Ascending aorta (tissue), 2 donors: ENCODE results near the gene CLDN15. TPM values are rescaled to one million over a fixed set of nuclear protein-coding genes. Genes with fewer than 3 reads are reported as not detected.
"Not testable (repeated sequence)": the region's sequence is repeated elsewhere in the genome, so short reads cannot be mapped to it uniquely, and the experiment has no call there.

Experiments
- DNase-seq, 2 donors: peaks; one replicate each; pipeline ENCODE4 v3.0.0-alpha.2; 2019; ENCODE audit warnings: low spot score in 2 of 2
- H3K27ac ChIP-seq, 2 donors: fragments of 200-600 bp; sonication (generic); one replicate each; pipeline ENCODE4 v1.5.1; 2016 to 2017; ENCODE audit warnings: mild to moderate bottlenecking in 1 of 2
- H3K27me3 ChIP-seq: fragments of 200-600 bp; sonication (generic); one replicate; pipeline ENCODE4 v1.5.1; 2017
- H3K36me3 ChIP-seq, 2 donors: fragments of 200-600 bp; sonication (generic); one replicate each; pipeline ENCODE4 v1.5.1; 2016
- H3K4me1 ChIP-seq, 2 donors: fragments of 200-600 bp; sonication (generic); one replicate each; pipeline ENCODE4 v1.5.1; 2016 to 2017; ENCODE audit warnings: mild to moderate bottlenecking in 1 of 2
- H3K4me3 ChIP-seq, 2 donors: fragments of 200-600 bp; sonication (generic); one replicate each; pipeline ENCODE4 v1.5.1; 2016 to 2017; ENCODE audit warnings: mild to moderate bottlenecking in 1 of 2
- H3K9me3 ChIP-seq, 2 donors: fragments of 200-600 bp; sonication (generic); one replicate each; pipeline ENCODE4 v1.5.1; 2016
- CTCF ChIP-seq, 3 experiments: fragments of 200-600 bp in 2 of 3; fragments of 450-650 bp in 1 of 3; sonication (generic) in 2 of 3; IDR thresholded peaks; one replicate each; pipeline ENCODE4 v1.5.1; 2016 to 2019; ENCODE audit warnings: antibody characterized with exemption in 3 of 3, mild to moderate bottlenecking in 1 of 3, moderate library complexity in 1 of 3
- intact Hi-C: fragments of 100-400 bp; cut with DNase I; formaldehyde crosslinking; loops from one replicate; pipeline ENCODE4 v1.15.1; 2023
- total RNA-seq: library from RNA; depleted of rRNA; stranded (reverse); fragments of >200 nt; gene quantifications from one replicate; pipeline ENCODE4 v1.1.0, GENCODE V29; 2016

CLDN15 gene
- total RNA-seq, 1 donor from 2014 or later: 27.7 TPM

DNA sequence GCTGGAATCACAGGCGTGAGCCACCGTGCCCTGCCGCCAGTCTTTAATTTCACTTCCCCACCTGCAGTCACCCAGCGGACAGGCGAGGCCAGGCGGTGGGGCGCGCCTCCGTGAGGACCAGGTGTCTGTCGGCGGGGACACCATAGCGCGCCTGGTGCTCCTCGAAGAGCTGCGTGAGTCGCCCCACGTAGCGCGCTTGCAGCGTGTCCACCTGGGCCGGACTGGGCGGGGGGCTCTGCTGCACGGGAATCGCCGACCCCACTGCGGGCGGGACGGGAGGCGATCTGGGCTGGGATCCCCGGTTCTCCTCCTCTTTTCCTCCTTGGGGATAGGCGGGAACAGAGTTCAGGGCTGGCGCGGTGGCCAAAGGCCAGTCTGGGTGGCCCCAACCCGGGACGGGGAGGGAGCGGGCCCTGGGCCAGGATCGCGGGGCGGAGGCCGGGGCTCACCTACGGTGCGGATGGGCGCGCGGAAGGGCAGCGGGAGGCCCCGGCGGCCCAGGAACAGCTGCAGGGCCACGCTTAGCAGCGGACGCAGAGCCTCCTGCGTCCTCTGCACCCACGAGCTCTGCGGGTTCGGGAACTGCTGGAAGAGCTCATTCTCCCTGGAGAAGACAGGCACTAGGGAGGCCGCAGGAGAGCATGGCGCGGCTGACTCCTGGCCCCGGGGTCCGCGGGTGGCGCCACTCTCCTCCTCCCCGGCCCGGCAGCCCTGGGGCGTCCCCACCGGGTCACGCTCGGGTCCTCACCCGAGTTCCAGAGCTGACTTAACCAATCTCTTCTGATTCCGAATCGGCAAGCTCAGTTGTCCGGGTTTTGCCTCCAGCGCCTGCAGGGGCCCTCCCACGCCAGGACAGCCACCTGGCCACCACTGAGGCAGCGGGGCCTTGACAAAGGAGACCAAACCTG lies 35.7 kb downstream of the CLDN15 start:
- Histone ChIP-seq H3K4me1 (peaks cover 2 to 5% of the 10 kb centered on the region in 2 donors), H3K36me3 (peaks cover 0 to 8% of the 10 kb centered on the region in 2 donors), H3K4me3 (peak overlapping the region in 1 of 2 donors; percentile 10), H3K9me3 (no peaks in the 10 kb centered on the region), H3K27ac (no peak overlapping the region), H3K27me3 (peaks cover 8% of the 10 kb centered on the region)
- no peak for DNase-seq
- intact Hi-C loops: no loop called here
- TF ChIP-seq CTCF (IDR thresholded peaks at IDR 0.05): no peak

GRCh38 chr7:101200862-101201599 lies 36.6 kb downstream of the CLDN15 start, which contains the start of gene MOGAT3:
TSS of gene MOGAT3 (minus strand) at chr7:101201036. CDS start at chr7:101200854, 182 bp downstream.
- peaks cover 2 to 5% of the 10 kb centered on the region in 2 donors for H3K4me1 ChIP-seq
- no peaks in the 10 kb centered on the region for H3K9me3 ChIP-seq
- no peak within 1 kb of the TSS for H3K27ac ChIP-seq
- no peak for TF ChIP-seq CTCF (IDR thresholded peaks at IDR 0.05)
- intact Hi-C loops: no loop called here
- H3K27me3 ChIP-seq: peaks cover 8% of the 10 kb centered on the region
- no peaks in the 10 kb centered on the region for H3K36me3 ChIP-seq
- DNase-seq: no peak
- peak within 1 kb of the TSS in 1 of 2 donors; percentile 10 for H3K4me3 ChIP-seq

DNA sequence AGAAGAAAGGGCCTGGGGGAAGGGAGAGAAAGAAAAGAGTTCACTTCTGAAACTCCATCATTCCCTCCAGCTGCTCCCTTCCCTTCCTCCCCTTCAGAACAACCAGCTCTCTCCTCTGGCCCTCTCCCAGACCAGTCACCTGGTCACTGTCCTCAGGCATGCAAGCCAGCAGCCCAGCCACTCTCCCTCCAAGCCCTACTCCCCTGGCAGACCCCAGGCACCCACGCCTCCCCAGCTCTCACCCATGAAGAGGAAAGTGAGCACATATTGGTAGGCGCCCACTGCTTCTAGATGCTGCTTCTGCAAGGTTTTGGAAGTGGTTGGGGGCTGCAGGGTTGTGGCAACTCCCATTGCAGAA lies 37.1 kb downstream of the CLDN15 start:
- Histone ChIP-seq H3K9me3 (no peaks in the 10 kb centered on the region), H3K36me3 (no peaks in the 10 kb centered on the region), H3K27me3 (peaks cover 8% of the 10 kb centered on the region), H3K27ac (no peak overlapping the region), H3K4me1 (peaks cover 2 to 5% of the 10 kb centered on the region in 2 donors), H3K4me3 (no peak overlapping the region)
- intact Hi-C loops: no loop called here
- TF ChIP-seq CTCF (IDR thresholded peaks at IDR 0.05): no peak
- no peak for DNase-seq

GRCh38 chr7:101199522-101199921 lies 38.1 kb downstream of the CLDN15 start:
- intact Hi-C loops, H3K4me3 ChIP-seq, H3K4me1 ChIP-seq, DNase-seq, H3K27ac ChIP-seq, H3K27me3 ChIP-seq, H3K36me3 ChIP-seq, H3K9me3 ChIP-seq: not testable (repeated sequence)

DNA sequence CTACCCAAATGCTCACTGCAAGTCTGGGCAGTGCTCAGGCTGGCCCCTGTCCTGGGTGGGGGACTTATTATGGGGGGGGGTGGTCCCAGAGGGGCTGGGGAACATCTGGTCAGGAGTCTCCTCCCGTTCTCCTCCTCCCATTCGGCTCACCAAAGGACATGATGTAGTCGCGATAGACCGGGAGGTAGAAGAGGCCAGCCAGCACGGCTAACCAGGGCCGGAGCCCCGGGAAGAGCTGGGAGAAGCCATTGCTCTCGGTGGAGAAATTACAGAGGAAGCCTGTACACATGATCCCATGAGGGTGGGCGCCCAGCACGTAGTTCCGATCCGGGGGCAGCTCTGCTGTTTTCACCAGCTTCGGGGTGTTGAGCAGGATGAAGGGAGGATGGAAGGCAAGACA lies 39.1 kb downstream of the CLDN15 start:
- no peak for TF ChIP-seq CTCF (IDR thresholded peaks at IDR 0.05)

DNA sequence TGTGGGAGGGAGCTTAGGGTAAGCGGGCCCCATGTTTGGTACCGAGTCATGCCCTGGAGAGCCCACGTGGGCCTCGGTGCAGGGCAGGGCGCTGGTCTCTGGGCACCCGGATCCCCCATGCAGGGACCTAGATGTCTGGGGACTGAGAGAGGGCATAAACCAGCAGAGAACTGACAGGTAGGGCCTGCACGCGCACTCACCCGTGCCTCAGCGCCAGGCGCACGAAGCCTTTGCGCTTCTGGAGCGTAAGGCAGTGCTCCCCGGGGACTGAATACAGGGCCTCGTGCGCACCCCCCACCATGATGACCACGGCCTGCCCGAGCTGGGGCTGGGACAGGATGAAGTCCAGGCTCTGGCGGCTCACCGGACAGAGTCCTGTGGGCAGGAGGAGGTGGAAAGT lies 39.6 kb downstream of the CLDN15 start:
- peaks cover 2 to 5% of the 10 kb centered on the region in 2 donors for H3K4me1 ChIP-seq
- H3K9me3 ChIP-seq: no peaks in the 10 kb centered on the region
- no peak for TF ChIP-seq CTCF (IDR thresholded peaks at IDR 0.05)
- no peak overlapping the region for H3K27ac ChIP-seq
- intact Hi-C loops: no loop called here
- no peak for DNase-seq
- no peak overlapping the region for H3K4me3 ChIP-seq
- H3K36me3 ChIP-seq: no peaks in the 10 kb centered on the region
- H3K27me3 ChIP-seq: peaks cover 3% of the 10 kb centered on the region

More for the DNA sequence above, 39.1 kb downstream of the CLDN15 start:
- Histone ChIP-seq H3K27ac (no peak overlapping the region), H3K4me3 (no peak overlapping the region), H3K27me3 (peaks cover 8% of the 10 kb centered on the region), H3K4me1 (peaks cover 2 to 5% of the 10 kb centered on the region in 2 donors), H3K36me3 (no peaks in the 10 kb centered on the region), H3K9me3 (no peaks in the 10 kb centered on the region)
- DNase-seq: no peak
- intact Hi-C loops: no loop called here
